Activated naive CD8-positive, alpha-beta T cell treated with anti-CD3 and anti-CD28 coated beads for 36 hours (primary cell): ENCODE data around the gene GLRA2. TPM values are rescaled to one million over a fixed set of nuclear protein-coding genes. Genes with fewer than 3 reads are reported as not detected.

Experiments used
- DNase-seq: peaks from one replicate; pipeline ENCODE4 v3.0.0; 2021
- H3K27ac Mint-ChIP-seq: one replicate; pipeline ENCODE4 v1.8.0; 2022; ENCODE audit warnings: mild to moderate bottlenecking, moderate library complexity, mixed read lengths
- H3K27me3 Mint-ChIP-seq: one replicate; pipeline ENCODE4 v1.8.0; 2022; ENCODE audit warnings: mild to moderate bottlenecking, mixed read lengths
- H3K36me3 Mint-ChIP-seq: one replicate; pipeline ENCODE4 v1.8.0; 2021; ENCODE audit warnings: mild to moderate bottlenecking, mixed read lengths
- H3K4me1 Mint-ChIP-seq: one replicate; pipeline ENCODE4 v1.8.0; 2021; ENCODE audit warnings: mixed read lengths
- H3K4me3 Mint-ChIP-seq: one replicate; pipeline ENCODE4 v1.8.0; 2022; ENCODE audit warnings: mild to moderate bottlenecking, moderate library complexity, mixed read lengths
- H3K9me3 Mint-ChIP-seq: one replicate; pipeline ENCODE4 v1.8.0; 2022; ENCODE audit warnings: mixed read lengths
- total RNA-seq, 2 experiments: library from RNA; stranded (reverse); gene quantifications; one replicate each; pipeline ENCODE4 v1.2.3, GENCODE V29; 2021

The GLRA2 gene
- total RNA-seq, 2 experiments from 2014 or later = not detected

- no peak overlapping the region for H3K27ac Mint-ChIP-seq
- no peaks in the 10 kb centered on the region for H3K4me1 Mint-ChIP-seq
- H3K27me3 Mint-ChIP-seq = no peaks in the 10 kb centered on the region
- H3K9me3 Mint-ChIP-seq = no peaks in the 10 kb centered on the region
- H3K4me3 Mint-ChIP-seq = no peak overlapping the region
- no peaks in the 10 kb centered on the region for H3K36me3 Mint-ChIP-seq
- no peak for DNase-seq
These were observed 182.8 kb downstream of the GLRA2 start for GRCh38 chrX:14712096-14712495.

- H3K27ac Mint-ChIP-seq = no peak overlapping the region
- H3K27me3 Mint-ChIP-seq = no peaks in the 10 kb centered on the region
- no peak overlapping the region for H3K4me3 Mint-ChIP-seq
- H3K36me3 Mint-ChIP-seq = no peaks in the 10 kb centered on the region
- no peaks in the 10 kb centered on the region for H3K4me1 Mint-ChIP-seq
- H3K9me3 Mint-ChIP-seq = no peaks in the 10 kb centered on the region
- no peak for DNase-seq
These were observed 188.6 kb downstream of the GLRA2 start for GRCh38 chrX:14717949-14718348.

- Mint-ChIP-seq H3K36me3 (no peaks in the 10 kb centered on the region), H3K9me3 (no peaks in the 10 kb centered on the region), H3K27ac (no peak overlapping the region), H3K27me3 (no peaks in the 10 kb centered on the region), H3K4me1 (no peaks in the 10 kb centered on the region), H3K4me3 (no peak overlapping the region)
- DNase-seq = no peak
These were observed 189.1 kb downstream of the GLRA2 start for GRCh38 chrX:14718403-14718802.

GRCh38 chrX:14729058-14729457 is 199.7 kb downstream of the GLRA2 start:
- Mint-ChIP-seq H3K4me3 (no peak overlapping the region), H3K27ac (no peak overlapping the region), H3K9me3 (peaks cover 2% of the 10 kb centered on the region), H3K36me3 (no peaks in the 10 kb centered on the region), H3K4me1 (no peaks in the 10 kb centered on the region), H3K27me3 (no peaks in the 10 kb centered on the region)
- no peak for DNase-seq

- H3K36me3 Mint-ChIP-seq = no peaks in the 10 kb centered on the region
- H3K4me1 Mint-ChIP-seq = no peaks in the 10 kb centered on the region
- H3K27me3 Mint-ChIP-seq = no peaks in the 10 kb centered on the region
- H3K9me3 Mint-ChIP-seq = no peaks in the 10 kb centered on the region
- no peak overlapping the region for H3K4me3 Mint-ChIP-seq
- no peak overlapping the region for H3K27ac Mint-ChIP-seq
- DNase-seq = no peak
These were observed 209.3 kb downstream of the GLRA2 start for GRCh38 chrX:14738643-14739042.

- Mint-ChIP-seq H3K27me3 (no peaks in the 10 kb centered on the region), H3K36me3 (no peaks in the 10 kb centered on the region), H3K9me3 (peaks cover 3% of the 10 kb centered on the region), H3K27ac (no peak overlapping the region), H3K4me3 (no peak overlapping the region), H3K4me1 (no peaks in the 10 kb centered on the region)
- DNase-seq = no peak
These were observed 224.1 kb downstream of the GLRA2 start for GRCh38 chrX:14753441-14753840.

- no peak for DNase-seq
- Mint-ChIP-seq H3K27ac (no peak overlapping the region), H3K4me3 (no peak overlapping the region), H3K27me3 (no peaks in the 10 kb centered on the region), H3K36me3 (no peaks in the 10 kb centered on the region), H3K4me1 (no peaks in the 10 kb centered on the region), H3K9me3 (peaks cover 4% of the 10 kb centered on the region)
These were observed 228.7 kb downstream of the GLRA2 start for GRCh38 chrX:14758029-14758491.

GRCh38 chrX:14775416-14775815 is 246.1 kb downstream of the GLRA2 start:
- H3K9me3 Mint-ChIP-seq = peaks cover 3% of the 10 kb centered on the region
- peaks cover 5% of the 10 kb centered on the region for H3K36me3 Mint-ChIP-seq
- no peaks in the 10 kb centered on the region for H3K27me3 Mint-ChIP-seq
- H3K4me1 Mint-ChIP-seq = no peaks in the 10 kb centered on the region
- no peak overlapping the region for H3K27ac Mint-ChIP-seq
- H3K4me3 Mint-ChIP-seq = no peak overlapping the region
- DNase-seq = no peak

GRCh38 chrX:14776901-14777300 is 247.6 kb downstream of the GLRA2 start:
- no peak overlapping the region for H3K27ac Mint-ChIP-seq
- H3K27me3 Mint-ChIP-seq = no peaks in the 10 kb centered on the region
- no peaks in the 10 kb centered on the region for H3K9me3 Mint-ChIP-seq
- DNase-seq = no peak
- no peaks in the 10 kb centered on the region for H3K36me3 Mint-ChIP-seq
- H3K4me1 Mint-ChIP-seq = no peaks in the 10 kb centered on the region
- H3K4me3 Mint-ChIP-seq = no peak overlapping the region

GRCh38 chrX:14777525-14777924 is 248.2 kb downstream of the GLRA2 start:
- no peaks in the 10 kb centered on the region for H3K4me1 Mint-ChIP-seq

GRCh38 chrX:14779580-14779979 is 250.2 kb downstream of the GLRA2 start:
- no peaks in the 10 kb centered on the region for H3K4me1 Mint-ChIP-seq
- H3K27ac Mint-ChIP-seq = no peak overlapping the region
- no peaks in the 10 kb centered on the region for H3K36me3 Mint-ChIP-seq
- DNase-seq = no peak
- no peaks in the 10 kb centered on the region for H3K9me3 Mint-ChIP-seq
- H3K27me3 Mint-ChIP-seq = no peaks in the 10 kb centered on the region
- H3K4me3 Mint-ChIP-seq = no peak overlapping the region

More at GRCh38 chrX:14777525-14777924, 248.2 kb downstream of the GLRA2 start:
- H3K4me3 Mint-ChIP-seq = no peak overlapping the region
- no peak overlapping the region for H3K27ac Mint-ChIP-seq
- DNase-seq = no peak
- no peaks in the 10 kb centered on the region for H3K9me3 Mint-ChIP-seq
- no peaks in the 10 kb centered on the region for H3K27me3 Mint-ChIP-seq
- H3K36me3 Mint-ChIP-seq = no peaks in the 10 kb centered on the region
